Skin of body (tissue), 2 donors: ENCODE measurements around the gene TK1. TPM values are rescaled to one million over a fixed set of nuclear protein-coding genes. Genes with fewer than 3 reads are reported as not detected.

Experiments used
- DNase-seq: peaks from one replicate; lab custom pipeline; 2025; lab: John Stamatoyannopoulos, UW
- total RNA-seq: library from RNA; depleted of rRNA; stranded (reverse); fragments of >200 nt; gene quantifications from one replicate; pipeline ENCODE4 v1.2.3, GENCODE V29; 2014

Gene TK1
- total RNA-seq, 1 donor from 2014 or later = 22.8 TPM

GRCh38 chr17:78135858-78136500 lies 50.9 kb downstream of the TK1 start:
- no peak for DNase-seq

GRCh38 chr17:78134899-78135385 lies 51.9 kb downstream of the TK1 start:
- no peak for DNase-seq

GRCh38 chr17:78133971-78134898 lies 52.6 kb downstream of the TK1 start:
- no peak for DNase-seq

- no peak for DNase-seq
These were observed 53.5 kb downstream of the TK1 start for GRCh38 chr17:78133179-78133951.

- no peak for DNase-seq
These were observed 54.1 kb downstream of the TK1 start for GRCh38 chr17:78132767-78133178.

- DNase-seq = no peak
These were observed 54.7 kb downstream of the TK1 start for GRCh38 chr17:78132084-78132676.

GRCh38 chr17:78131172-78132083 lies 55.4 kb downstream of the TK1 start:
- DNase-seq = no peak

GRCh38 chr17:78130437-78131101 lies 56.3 kb downstream of the TK1 start, which contains the start of gene TMC8:
TSS of gene TMC8 (plus strand) at chr17:78130771. CDS start at chr17:78131589, 818 bp downstream.
- no peak for DNase-seq

GRCh38 chr17:78130090-78130436 lies 56.8 kb downstream of the TK1 start:
- no peak for DNase-seq

GRCh38 chr17:78129351-78130089 lies 57.3 kb downstream of the TK1 start:
- DNase-seq = no peak

- peak; percentile 15 for DNase-seq
These were observed 58.1 kb downstream of the TK1 start, which contains the start of gene TMC6 for GRCh38 chr17:78128551-78129350. TSS of gene TMC6 (minus strand) at chr17:78128755. CDS start at chr17:78126832, 1,923 bp downstream.

- DNase-seq = no peak
These were observed 58.8 kb downstream of the TK1 start for GRCh38 chr17:78127888-78128550.

- no peak for DNase-seq
These were observed 59.5 kb downstream of the TK1 start for GRCh38 chr17:78127239-78127887.

GRCh38 chr17:78126895-78127238 lies 60.0 kb downstream of the TK1 start:
- no peak for DNase-seq

- no peak for DNase-seq
These were observed 60.6 kb downstream of the TK1 start for GRCh38 chr17:78125976-78126894.
